Karpas-422 (cell line): ENCODE data around the gene ZNF8. TPM values are rescaled to one million over a fixed set of nuclear protein-coding genes. Genes with fewer than 3 reads are reported as not detected.
A peak's percentile ranks its signal among the peaks of the same experiment; 100 is the strongest.
"Not testable (repeated sequence)": the region's sequence is repeated elsewhere in the genome, so short reads cannot be mapped to it uniquely, and the experiment has no call there.

Experiments
- DNase-seq: peaks from one replicate; pipeline ENCODE4 v3.0.0-alpha.2; 2015
- H2AFZ ChIP-seq: fragments of 200-600 bp; sonication (generic); 2 replicates; pipeline ENCODE4 v1.6.1; 2014; ENCODE audit warnings: antibody characterized with exemption, low read length, mixed read lengths
- H3K27ac ChIP-seq: fragments of 200-600 bp; sonication (generic); 2 replicates; pipeline ENCODE4 v1.5.1; 2014; ENCODE audit warnings: mild to moderate bottlenecking, low read length, moderate library complexity
- H3K27me3 ChIP-seq: fragments of 200-600 bp; sonication (generic); 2 replicates; pipeline ENCODE4 v1.6.1; 2014; ENCODE audit warnings: low read length, mixed read lengths
- H3K36me3 ChIP-seq: fragments of 200-600 bp; sonication (generic); 2 replicates; pipeline ENCODE4 v1.6.1; 2014; ENCODE audit warnings: low read length, mixed read lengths; ENCODE audit not compliant: insufficient read depth
- H3K4me1 ChIP-seq: fragments of 200-600 bp; sonication (generic); 2 replicates; pipeline ENCODE4 v1.6.1; 2014; ENCODE audit warnings: mild to moderate bottlenecking, low read length, mixed read lengths
- H3K4me2 ChIP-seq: fragments of 200-600 bp; sonication (generic); 2 replicates; pipeline ENCODE4 v1.6.1; 2014; ENCODE audit warnings: low read length, low read depth, mild to moderate bottlenecking; ENCODE audit not compliant: poor library complexity, severe bottlenecking
- H3K4me3 ChIP-seq: fragments of 200-600 bp; sonication (generic); 2 replicates; pipeline ENCODE4 v1.5.1; 2014; ENCODE audit warnings: mild to moderate bottlenecking, antibody characterized with exemption, low read length, mixed read lengths
- H3K79me2 ChIP-seq: fragments of 200-600 bp; sonication (generic); 2 replicates; pipeline ENCODE4 v1.6.1; 2014; ENCODE audit warnings: mild to moderate bottlenecking, low read length, mixed read lengths
- H3K9ac ChIP-seq: fragments of 200-600 bp; sonication (generic); 2 replicates; pipeline ENCODE4 v1.6.0; 2014; ENCODE audit warnings: low read length
- H3K9me2 ChIP-seq: fragments of 200-600 bp; sonication (generic), shearing (Covaris generic); replicated peaks from 2 replicates; pipeline ENCODE4 v1.6.0; 2014; ENCODE audit warnings: mild to moderate bottlenecking, low read length, moderate library complexity; ENCODE audit not compliant: insufficient read depth
- H3K9me3 ChIP-seq: fragments of 300-700, 200-600 bp; sonication (generic); 2 replicates; pipeline ENCODE4 v1.6.1; 2014; ENCODE audit warnings: low read length, mixed read lengths
- H4K20me1 ChIP-seq: fragments of 200-600 bp; sonication (generic); 2 replicates; pipeline ENCODE4 v1.6.1; 2014; ENCODE audit warnings: mild to moderate bottlenecking, antibody characterized with exemption, low read length, low read depth; ENCODE audit not compliant: insufficient read depth
- total RNA-seq: library from RNA; depleted of rRNA; stranded (reverse); fragments of >200 nt; shearing (Covaris generic); gene quantifications from 2 replicates; pipeline ENCODE4 v1.2.3, GENCODE V29; 2014; ENCODE audit warnings: low replicate concordance

The ZNF8 gene
- total RNA-seq, 1 experiment from 2014 or later = 14.8 TPM

DNA sequence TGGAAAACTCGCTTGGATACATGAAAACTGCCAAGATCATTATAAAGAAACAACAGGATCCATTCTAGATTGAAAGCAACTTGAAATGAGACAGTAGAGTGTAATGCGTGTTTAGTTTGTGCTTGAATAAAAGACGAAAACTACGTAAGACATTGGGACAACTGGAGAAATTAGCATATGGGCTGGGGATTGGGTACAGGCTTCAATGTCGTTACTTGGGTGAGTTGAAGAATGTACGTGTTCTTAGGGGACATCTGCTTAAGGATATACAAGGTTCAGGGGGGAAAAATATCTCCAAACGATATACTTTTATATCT, 26.0 kb downstream of the ZNF8 start:
- Histone ChIP-seq H3K79me2 (peaks cover 80% of the 10 kb centered on the region), H3K9me3 (peaks cover 25% of the 10 kb centered on the region), H3K9me2 (no peaks in the 10 kb centered on the region), H3K4me2 (peak overlapping the region; percentile 67), H3K4me3 (peak overlapping the region; percentile 92), H3K27ac (peak overlapping the region; percentile 15), H3K9ac (peak overlapping the region; percentile 58), H2AFZ (peak overlapping the region; percentile 78), H3K27me3 (no peaks in the 10 kb centered on the region), H3K36me3 (peaks cover 77% of the 10 kb centered on the region), H4K20me1 (no peaks in the 10 kb centered on the region), H3K4me1 (peaks cover 19% of the 10 kb centered on the region)
- DNase-seq = no peak

DNA sequence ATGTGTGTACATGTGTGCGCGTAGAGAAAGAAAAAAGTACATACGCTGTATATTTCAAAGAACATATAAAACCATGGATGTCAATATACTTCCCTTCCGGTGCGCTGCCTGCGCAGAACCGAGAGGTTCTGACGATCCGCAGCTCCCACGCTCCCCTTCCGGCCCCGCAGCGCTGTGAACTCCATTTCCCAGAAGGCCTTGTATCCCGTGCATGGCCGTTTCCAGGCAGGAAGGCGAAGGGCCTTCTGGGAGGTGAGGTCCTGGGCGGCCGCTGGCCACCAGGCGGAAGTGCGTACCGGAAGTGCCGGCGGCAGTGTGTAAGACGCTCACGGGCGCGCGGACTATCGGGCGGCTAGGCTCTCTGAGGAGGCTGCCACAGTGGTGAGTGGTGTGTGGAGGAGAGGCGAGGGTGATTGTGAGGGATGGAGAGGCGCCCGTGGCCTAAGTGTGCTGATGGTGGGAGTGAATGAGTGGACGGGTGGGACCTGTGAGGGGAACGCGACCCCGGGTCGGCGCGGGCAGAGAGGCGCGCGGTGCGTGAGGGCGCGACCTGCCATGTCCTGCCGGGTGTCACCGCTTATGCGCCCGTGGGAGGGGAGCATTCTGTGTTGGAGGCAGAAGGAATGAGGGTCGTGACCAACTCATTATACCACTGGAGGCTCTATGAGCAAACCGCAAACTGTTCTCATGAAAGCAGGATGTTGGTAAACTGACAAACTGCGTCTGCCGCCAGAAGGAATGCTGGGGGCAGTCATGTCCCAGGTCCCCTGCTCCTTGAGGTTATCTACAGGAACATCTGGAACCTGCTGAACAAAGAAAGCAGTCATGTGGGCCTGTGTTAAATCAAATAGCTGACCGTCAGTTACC, 26.5 kb downstream of the ZNF8 start, which contains the start of gene ERVK3-1:
Gene ERVK3-1 (plus strand): TSS at position 313 of the 867 bp plus-strand sequence. CDS start 6,792 bp downstream, outside the sequence.
- peak; percentile 100 for DNase-seq
- Histone ChIP-seq H4K20me1 (no peaks in the 10 kb centered on the region), H3K27me3 (no peaks in the 10 kb centered on the region), H3K4me3 (peak within 1 kb of the TSS; percentile 92), H3K36me3 (peaks cover 76% of the 10 kb centered on the region), H3K27ac (peak within 1 kb of the TSS; percentile 16), H3K9ac (peak within 1 kb of the TSS; percentile 84), H3K9me2 (no peaks in the 10 kb centered on the region), H3K79me2 (peaks cover 75% of the 10 kb centered on the region), H3K4me2 (peak within 1 kb of the TSS; percentile 67), H3K9me3 (peaks cover 23% of the 10 kb centered on the region), H3K4me1 (peaks cover 19% of the 10 kb centered on the region), H2AFZ (peak within 1 kb of the TSS; percentile 78)

DNA sequence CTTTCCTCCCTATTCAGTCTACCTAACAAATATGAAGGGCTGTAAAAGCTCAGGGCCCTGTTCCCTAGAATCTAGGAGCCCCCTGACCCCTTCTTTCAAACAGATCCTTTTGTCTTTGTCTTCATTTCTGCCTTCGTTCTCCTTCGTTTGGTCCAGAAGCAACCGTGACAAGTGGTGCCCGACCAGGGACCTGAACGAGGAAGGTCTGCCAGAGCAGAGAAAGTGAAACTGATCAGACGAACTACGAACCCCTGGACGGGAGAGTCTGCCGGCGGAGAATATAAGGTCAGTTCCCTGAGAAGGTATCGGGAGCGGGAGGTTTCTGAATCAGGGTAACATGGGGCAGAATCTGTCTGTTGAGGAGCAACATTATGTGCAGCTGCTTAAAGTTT, 27.2 kb downstream of the ZNF8 start:
- Histone ChIP-seq H3K36me3 (peaks cover 70% of the 10 kb centered on the region), H2AFZ (no peak overlapping the region)

DNA sequence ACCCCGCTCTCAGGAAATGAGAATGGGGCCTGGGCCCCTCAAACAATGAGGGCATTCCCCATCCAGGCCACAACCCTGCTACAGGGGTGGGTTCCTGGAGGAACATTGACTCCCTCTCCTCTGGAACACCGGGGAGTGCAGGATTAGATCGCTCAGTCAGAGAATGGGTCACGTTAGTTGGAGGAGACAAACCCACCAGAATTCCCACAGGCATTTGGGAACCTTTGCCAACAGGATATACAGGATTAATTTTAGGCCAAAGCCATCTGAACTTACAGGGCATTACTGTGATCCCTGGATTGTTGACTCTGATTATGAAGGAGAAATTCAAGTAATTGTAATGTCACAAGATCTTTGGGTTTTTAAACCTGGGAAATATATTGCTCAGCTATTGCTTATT, 29.0 kb downstream of the ZNF8 start:
- no peak overlapping the region for H2AFZ ChIP-seq
- H3K9ac ChIP-seq = no peak overlapping the region
- H3K9me3 ChIP-seq = peaks cover 28% of the 10 kb centered on the region
- H3K4me2 ChIP-seq = no peak overlapping the region
- no peak for DNase-seq
- no peaks in the 10 kb centered on the region for H3K27me3 ChIP-seq
- H3K27ac ChIP-seq = no peak overlapping the region
- H3K4me3 ChIP-seq = no peak overlapping the region
- H3K36me3 ChIP-seq = peaks cover 69% of the 10 kb centered on the region
- H3K4me1 ChIP-seq = peaks cover 19% of the 10 kb centered on the region
- no peaks in the 10 kb centered on the region for H3K9me2 ChIP-seq
- H4K20me1 ChIP-seq = no peaks in the 10 kb centered on the region
- peaks cover 65% of the 10 kb centered on the region for H3K79me2 ChIP-seq

More for the DNA sequence above, 27.2 kb downstream of the ZNF8 start:
- no peaks in the 10 kb centered on the region for H4K20me1 ChIP-seq
- H3K27ac ChIP-seq = no peak overlapping the region; the same call in 1 of the 2 replicates
- peaks cover 23% of the 10 kb centered on the region for H3K9me3 ChIP-seq
- peak overlapping the region; percentile 84 for H3K9ac ChIP-seq
- H3K4me3 ChIP-seq = peak overlapping the region; percentile 92
- H3K27me3 ChIP-seq = no peaks in the 10 kb centered on the region
- no peaks in the 10 kb centered on the region for H3K9me2 ChIP-seq
- peaks cover 70% of the 10 kb centered on the region for H3K79me2 ChIP-seq
- H3K4me1 ChIP-seq = peaks cover 19% of the 10 kb centered on the region
- DNase-seq = no peak
- H3K4me2 ChIP-seq = peak overlapping the region; percentile 67

DNA sequence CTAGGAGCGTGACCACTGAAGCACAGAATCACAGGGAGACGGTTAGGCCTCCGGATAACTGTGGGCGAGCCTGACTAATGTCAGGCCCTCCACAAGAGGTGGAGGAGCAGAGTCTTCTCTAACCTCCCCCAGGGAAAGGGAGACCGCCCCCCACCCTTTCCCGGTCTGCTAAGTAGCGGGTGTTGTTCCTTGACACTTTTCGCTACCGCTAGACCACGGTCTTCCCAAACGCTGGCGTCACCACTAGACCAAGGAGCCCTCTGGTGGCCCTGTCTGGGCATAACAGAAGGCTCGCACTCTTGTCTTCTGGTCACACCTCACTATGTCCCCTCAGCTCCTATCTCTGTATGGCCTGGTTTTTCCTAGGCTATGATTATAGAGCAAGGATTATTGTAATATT, 31.9 kb downstream of the ZNF8 start:
- not testable (repeated sequence) for DNase-seq, H3K9ac ChIP-seq, H2AFZ ChIP-seq, H4K20me1 ChIP-seq, H3K4me1 ChIP-seq, H3K27ac ChIP-seq, H3K27me3 ChIP-seq, H3K4me3 ChIP-seq, H3K4me2 ChIP-seq, H3K9me2 ChIP-seq
- Histone ChIP-seq H3K36me3 (peaks cover 87% of the 10 kb centered on the region), H3K9me3 (peaks cover 28% of the 10 kb centered on the region), H3K79me2 (peaks cover 56% of the 10 kb centered on the region)

DNA sequence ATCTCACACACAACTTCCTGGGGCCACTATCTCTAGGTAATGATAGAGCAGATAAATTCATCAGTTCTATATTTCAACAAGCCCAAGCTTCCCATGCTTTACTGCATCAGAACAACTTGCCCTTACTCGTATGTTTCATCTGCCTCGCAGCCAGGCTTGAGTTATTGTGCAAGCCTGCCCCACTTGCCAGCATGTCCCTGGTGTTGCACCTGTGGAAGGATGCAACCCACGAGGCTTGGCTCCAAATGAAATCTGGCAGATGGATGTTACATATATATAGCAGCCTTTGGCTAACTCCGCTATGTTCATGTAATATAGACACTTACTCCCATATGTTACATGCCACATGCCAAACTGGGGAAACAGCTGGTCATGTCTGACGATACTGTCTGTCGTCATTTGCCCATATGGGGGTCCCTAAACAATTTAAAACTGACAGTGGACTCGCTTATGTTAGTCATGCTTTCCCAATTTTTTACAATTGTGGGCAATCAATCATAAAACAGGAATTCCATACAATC, 32.6 kb downstream of the ZNF8 start:
- H2AFZ ChIP-seq = no peak overlapping the region
- DNase-seq = no peak
- no peak overlapping the region for H3K27ac ChIP-seq
- no peak overlapping the region for H3K9ac ChIP-seq
- H3K79me2 ChIP-seq = peaks cover 49% of the 10 kb centered on the region
- no peaks in the 10 kb centered on the region for H3K27me3 ChIP-seq
- no peak overlapping the region for H3K4me3 ChIP-seq
- H3K9me3 ChIP-seq = peaks cover 26% of the 10 kb centered on the region
- H3K4me2 ChIP-seq = no peak overlapping the region
- H3K4me1 ChIP-seq = peaks cover 2% of the 10 kb centered on the region
- H4K20me1 ChIP-seq = no peaks in the 10 kb centered on the region
- peaks cover 82% of the 10 kb centered on the region for H3K36me3 ChIP-seq
- H3K9me2 ChIP-seq = no peaks in the 10 kb centered on the region

DNA sequence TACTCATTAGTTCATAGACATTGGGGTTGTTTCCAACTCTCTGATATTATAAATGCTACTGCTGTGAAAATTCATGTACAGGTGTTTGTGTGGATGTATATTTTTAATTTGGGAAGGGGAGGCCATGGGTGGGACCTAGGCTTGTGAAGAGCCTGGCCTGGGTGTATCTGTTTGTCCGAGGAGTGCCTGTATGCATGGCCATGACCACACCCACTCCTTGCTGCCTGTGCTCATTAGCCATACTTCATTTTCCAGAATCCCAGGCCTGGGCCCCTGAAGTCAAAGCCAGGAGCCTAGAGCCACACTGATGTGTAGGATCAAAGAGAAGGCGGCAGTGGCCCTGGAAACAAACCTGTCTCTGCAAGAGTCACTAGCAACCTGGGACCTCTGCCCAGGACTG, 36.8 kb downstream of the ZNF8 start:
- Histone ChIP-seq H3K4me2 (no peak overlapping the region), H4K20me1 (no peaks in the 10 kb centered on the region), H3K9me3 (peaks cover 6% of the 10 kb centered on the region; the same call in 1 of the 2 replicates), H3K27ac (no peak overlapping the region), H3K79me2 (peaks cover 16% of the 10 kb centered on the region), H3K9ac (no peak overlapping the region), H3K9me2 (no peaks in the 10 kb centered on the region), H2AFZ (no peak overlapping the region), H3K4me1 (no peaks in the 10 kb centered on the region), H3K4me3 (no peak overlapping the region), H3K36me3 (peaks cover 44% of the 10 kb centered on the region), H3K27me3 (no peaks in the 10 kb centered on the region)
- no peak for DNase-seq

DNA sequence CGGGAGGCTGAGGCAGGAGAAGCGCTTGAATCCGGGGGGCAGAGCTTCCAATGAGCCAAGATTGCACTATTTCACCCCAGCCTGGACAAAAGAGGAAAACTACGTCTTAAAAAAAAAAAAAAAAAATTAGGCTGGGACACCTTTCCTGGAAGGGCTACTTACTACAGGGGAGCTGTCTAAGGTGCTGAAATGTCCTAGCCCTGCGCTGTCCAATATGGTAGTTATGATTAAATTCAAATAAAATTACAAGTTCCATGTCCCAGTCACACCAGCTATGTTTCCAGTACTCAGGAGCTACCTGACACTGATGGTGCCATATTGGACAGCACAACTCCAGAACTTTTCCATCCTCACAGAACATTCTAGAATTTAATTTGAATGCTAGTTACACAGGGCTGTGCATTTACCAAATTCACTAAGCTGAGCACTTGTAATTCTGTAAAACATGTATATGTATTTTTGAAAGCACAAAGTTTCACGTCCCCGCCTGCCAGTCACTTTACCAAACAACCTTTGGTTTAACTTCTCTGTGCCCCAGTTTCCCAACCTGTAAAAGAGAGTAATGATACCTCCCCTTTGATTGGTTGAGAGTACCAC, 38.8 kb downstream of the ZNF8 start:
- peaks cover 16% of the 10 kb centered on the region for H3K79me2 ChIP-seq
- DNase-seq = peak; percentile 79
- H3K4me1 ChIP-seq = no peaks in the 10 kb centered on the region
- no peak overlapping the region for H3K4me2 ChIP-seq
- peaks cover 28% of the 10 kb centered on the region for H3K36me3 ChIP-seq
- H3K9me3 ChIP-seq = no peaks in the 10 kb centered on the region
- no peaks in the 10 kb centered on the region for H3K9me2 ChIP-seq
- H3K4me3 ChIP-seq = no peak overlapping the region
- no peaks in the 10 kb centered on the region for H4K20me1 ChIP-seq
- no peak overlapping the region for H2AFZ ChIP-seq
- no peaks in the 10 kb centered on the region for H3K27me3 ChIP-seq
- no peak overlapping the region for H3K9ac ChIP-seq
- H3K27ac ChIP-seq = no peak overlapping the region
